SIG-M5 (cell line): ENCODE data around the gene TTI1.

ENCODE experiments used
- DNase-seq: peaks from one replicate; lab custom pipeline; 2025; lab: John Stamatoyannopoulos, UW

The TTI1 gene

GRCh38 chr20:38054647-38055046, 21.4 kb upstream of the TTI1 start:
- DNase-seq: no peak

DNA sequence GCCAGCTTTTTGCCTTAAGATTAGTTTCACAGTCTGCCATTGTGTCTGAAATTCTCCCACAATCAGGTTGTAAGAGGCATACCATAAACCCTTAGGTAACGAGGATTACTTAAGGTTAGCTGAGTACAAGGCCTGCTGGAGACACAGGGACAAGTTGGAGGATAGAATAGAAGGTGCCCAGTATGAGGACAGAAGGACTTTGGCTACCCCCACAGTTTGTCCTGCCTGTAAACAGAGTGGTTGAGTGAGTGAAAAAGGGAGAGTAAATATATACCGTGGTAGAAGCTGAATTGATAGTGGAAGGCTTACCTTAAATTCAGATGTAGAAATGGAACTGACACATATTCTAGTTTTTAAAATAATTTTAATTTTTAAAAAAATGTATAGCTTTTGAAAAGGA, 19.6 kb upstream of the TTI1 start:
- DNase-seq: no peak

GRCh38 chr20:38050686-38051085, 17.4 kb upstream of the TTI1 start:
- DNase-seq: no peak

DNA sequence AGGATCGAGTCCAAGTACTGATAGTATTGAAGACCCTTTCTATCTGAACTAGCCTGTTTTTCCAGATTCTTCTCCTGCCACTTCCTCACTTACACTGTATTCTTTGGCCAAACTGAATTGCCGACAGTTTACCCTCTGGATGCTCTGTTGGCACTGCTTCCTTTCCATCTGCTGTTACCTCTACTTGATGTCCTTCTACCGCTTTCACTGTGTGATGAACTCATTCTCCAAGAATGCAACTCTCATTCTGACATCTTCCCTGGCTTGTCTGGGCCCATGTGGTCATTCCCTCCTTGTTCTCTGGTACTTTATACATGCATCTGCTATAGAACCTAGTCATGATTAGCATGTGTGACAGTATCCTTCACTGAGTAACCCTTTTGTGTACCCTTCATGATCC, 16.5 kb upstream of the TTI1 start:
- no peak for DNase-seq

- DNase-seq: no peak
These were observed 13.3 kb upstream of the TTI1 start for GRCh38 chr20:38046572-38046971.

GRCh38 chr20:38044685-38045084, 11.4 kb upstream of the TTI1 start:
- DNase-seq: no peak

DNA sequence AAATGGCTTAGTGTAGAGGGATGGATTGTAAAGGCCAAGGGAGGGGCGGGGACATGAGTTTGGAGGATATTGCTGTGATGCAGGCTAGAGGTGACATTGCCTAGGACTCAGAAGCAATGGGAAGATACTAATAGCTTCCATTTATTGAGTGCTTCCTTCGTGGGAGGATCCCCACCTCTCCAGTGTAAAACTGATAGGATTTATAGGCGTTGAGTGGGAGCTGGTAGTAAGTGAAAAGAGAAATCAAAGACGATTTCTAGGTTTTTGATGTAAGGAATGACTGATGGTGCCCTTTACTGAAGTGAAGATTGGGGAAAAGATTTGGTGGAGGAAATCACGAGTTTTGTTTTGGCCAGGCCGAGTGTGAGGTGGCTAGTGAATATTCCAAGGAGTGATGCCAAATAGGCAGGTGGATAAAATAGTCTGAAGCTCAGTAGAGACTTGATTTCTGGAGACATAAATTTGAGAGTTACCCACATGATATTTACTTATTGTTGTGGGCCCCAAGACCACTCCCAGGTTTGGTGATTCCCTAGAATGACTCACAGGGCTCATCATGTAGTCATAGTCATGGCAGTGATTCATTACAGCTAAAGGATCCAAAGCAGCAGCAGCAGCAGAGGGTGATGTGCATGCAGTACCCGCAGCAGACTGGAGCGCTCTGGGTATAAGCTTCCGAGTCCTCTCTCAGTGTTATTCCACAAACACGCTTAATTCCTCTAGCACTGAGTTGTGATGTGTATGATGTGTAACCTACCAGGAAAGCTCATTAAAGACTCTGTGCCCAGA, 10.4 kb upstream of the TTI1 start:
- no peak for DNase-seq

DNA sequence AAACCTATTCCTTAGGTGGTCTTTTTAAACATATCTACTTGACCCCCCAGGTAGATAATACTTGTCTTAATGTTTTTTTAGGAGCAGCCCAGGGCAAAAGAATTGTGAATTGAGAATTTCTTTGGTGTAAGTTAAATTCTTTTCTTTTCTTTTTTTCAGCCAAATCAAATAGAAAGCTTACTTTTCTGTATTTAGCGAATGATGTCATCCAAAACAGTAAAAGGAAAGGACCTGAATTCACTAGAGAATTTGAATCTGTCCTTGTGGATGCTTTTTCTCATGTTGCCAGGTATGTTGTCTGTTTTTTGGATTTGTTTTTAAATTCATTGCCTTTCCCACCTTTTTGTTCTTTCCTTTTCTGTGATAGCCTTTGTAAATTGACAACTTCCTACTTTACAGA, 7.0 kb upstream of the TTI1 start:
- DNase-seq: no peak

GRCh38 chr20:38036366-38036765, 3.1 kb upstream of the TTI1 start:
- no peak for DNase-seq

- no peak for DNase-seq
These were observed 1.7 kb upstream of the TTI1 start for GRCh38 chr20:38034961-38035360.

- DNase-seq: no peak
These were observed 923 bp upstream of the TTI1 start for GRCh38 chr20:38034108-38034649.

DNA sequence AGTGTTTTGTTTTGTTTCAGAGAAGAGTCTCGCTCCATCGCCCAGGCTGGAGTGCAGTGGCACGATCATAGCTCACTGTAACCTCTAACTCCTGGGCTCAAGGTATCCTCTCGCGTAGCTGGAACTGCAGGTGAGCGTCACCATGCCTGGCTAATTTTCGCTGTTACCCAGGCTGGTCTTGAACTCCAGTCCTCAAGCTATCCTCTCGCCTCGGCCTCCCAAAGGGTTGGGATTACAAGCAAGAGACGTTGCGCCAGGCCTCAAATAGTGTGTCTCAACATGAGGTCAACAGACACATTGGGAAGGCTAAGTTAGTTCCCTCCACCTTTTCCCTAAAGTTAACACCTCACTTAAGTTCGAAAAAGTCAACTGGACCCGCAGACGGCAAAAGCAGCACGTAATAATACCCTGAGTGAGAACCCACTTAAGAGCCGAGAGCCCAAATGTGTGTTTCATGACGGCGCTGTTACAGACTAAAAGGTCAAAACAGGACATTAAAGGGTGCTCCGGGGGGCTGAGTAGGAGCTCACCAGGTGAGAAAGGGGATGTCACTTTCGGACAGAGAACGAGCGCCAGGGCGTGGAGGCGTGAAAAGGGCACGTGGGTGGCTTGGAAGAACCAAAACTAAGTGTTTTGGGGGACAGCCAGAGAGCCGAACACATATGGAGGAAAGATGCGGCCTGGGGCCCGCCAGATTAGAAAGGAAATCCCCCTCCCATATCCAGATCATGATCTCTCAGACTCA, 499 bp downstream of the TTI1 start:
- DNase-seq: no peak

- DNase-seq: no peak
These were observed 1.3 kb downstream of the TTI1 start for GRCh38 chr20:38031957-38032356.

DNA sequence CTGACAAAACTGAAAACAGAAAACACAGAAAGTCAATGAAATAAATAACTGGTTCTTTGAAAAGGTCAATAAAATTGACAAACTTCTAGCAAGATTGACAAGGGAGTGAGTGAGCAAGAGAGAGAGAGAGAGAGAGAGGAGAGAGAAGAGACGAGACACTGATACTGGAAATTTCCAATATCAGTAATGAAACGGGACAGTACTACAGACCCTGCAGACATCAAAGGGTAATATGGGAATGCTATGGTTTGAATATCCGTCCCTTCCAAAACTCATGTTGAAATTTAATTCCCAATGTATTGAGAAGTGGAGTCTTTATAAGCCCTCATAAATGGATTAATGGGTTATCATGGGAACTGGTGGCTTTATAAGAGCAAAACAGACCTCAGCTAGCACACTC, 3.8 kb downstream of the TTI1 start:
- no peak for DNase-seq

- no peak for DNase-seq
These were observed 8.8 kb downstream of the TTI1 start for GRCh38 chr20:38024496-38024895.

- no peak for DNase-seq
These were observed 9.9 kb downstream of the TTI1 start for GRCh38 chr20:38023181-38024001.

DNA sequence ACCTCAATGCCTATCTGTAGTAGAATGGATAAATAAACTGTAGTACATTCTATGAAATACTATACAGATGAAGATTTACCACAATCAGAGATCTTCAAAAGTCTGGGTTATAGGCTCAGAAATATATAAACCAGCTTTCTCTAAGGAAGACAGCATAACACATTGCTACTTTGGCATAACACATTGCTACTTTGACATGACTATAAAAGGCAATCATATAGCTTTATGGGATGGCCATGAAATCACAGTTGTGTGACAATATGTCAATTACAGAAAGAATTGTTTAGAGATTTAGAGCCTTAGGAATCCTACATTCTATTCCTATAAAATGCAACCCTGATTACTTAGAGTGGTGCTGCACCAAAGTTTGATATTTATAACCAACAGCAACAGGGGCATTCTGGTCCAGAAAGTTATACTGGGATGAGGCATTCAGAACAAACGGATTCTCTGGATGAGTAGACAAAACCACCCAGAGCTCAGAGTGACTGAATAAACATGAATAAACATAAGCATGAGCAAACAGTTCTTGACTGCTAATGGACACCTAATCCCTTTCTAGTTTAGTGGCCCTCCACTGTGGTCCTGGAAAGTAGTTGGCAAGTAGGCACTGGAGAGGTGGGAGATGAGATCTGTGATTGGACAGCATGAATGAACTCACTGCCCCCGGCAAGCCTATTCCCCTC, 12.0 kb downstream of the TTI1 start:
- DNase-seq: no peak

GRCh38 chr20:38018385-38018784, 14.9 kb downstream of the TTI1 start:
- no peak for DNase-seq

GRCh38 chr20:38017959-38018358, 15.3 kb downstream of the TTI1 start:
- no peak for DNase-seq

GRCh38 chr20:38013887-38014286, 19.4 kb downstream of the TTI1 start:
- DNase-seq: no peak

DNA sequence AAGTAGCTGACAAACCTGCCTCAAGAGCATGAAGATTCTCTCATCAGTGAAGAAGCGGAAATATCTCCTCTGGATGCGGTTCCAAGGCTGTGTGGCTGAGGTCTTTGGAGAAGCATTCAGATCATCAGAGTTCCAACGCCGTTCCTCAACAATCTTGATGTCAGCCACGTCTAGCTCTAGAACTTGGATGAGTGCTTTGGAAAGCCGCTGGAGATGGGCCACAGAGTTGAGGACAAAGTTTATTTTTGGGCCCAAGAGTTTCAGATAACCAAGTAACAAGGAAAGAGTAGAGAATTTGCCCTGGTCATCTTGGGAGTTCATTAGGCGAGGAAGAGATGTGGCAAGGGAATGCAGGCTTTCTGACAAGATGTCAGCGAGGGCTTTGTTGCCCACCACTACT, 20.9 kb downstream of the TTI1 start:
- no peak for DNase-seq

DNA sequence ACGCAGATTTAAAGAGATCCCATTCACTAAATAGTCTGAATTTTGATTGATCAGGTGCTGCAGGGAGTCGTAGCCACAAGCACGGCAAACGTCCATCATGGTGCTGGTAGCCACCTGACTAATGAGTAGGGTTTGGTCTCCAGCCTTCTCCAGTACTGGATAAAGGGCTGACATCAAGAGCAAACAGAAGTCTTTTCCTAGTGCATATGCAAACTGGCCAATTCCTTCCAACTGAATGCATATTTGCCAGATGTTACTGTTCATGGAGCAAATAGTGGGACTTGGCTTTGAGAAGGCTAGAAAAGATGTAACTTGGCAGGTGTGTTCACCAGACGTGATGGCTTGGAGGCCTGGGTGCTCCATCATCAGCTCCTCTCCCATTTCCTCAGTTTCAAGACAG, 21.6 kb downstream of the TTI1 start:
- no peak for DNase-seq
